Vagina (tissue), 2 donors: ENCODE results near the gene IGFL3. TPM values are rescaled to one million over a fixed set of nuclear protein-coding genes. Genes with fewer than 3 reads are reported as not detected.
"Not testable (repeated sequence)": the region's sequence is repeated elsewhere in the genome, so short reads cannot be mapped to it uniquely, and the experiment has no call there.

Source experiments
- DNase-seq, 2 donors: peaks; one replicate each; pipeline ENCODE4 v3.0.0-alpha.2; 2017; ENCODE audit errors: extremely low spot score in 2 of 2
- H3K27ac ChIP-seq: fragments of 200-600 bp; sonication (generic); one replicate; pipeline ENCODE4 v1.5.1; 2019
- H3K27me3 ChIP-seq: fragments of 200-600 bp; sonication (generic); one replicate; pipeline ENCODE4 v1.5.1; 2019
- H3K36me3 ChIP-seq, 2 donors: fragments of 200-600 bp; sonication (generic); one replicate each; pipeline ENCODE4 v1.5.1; 2017 to 2019
- H3K4me1 ChIP-seq: fragments of 200-600 bp; sonication (generic); one replicate; pipeline ENCODE4 v1.5.1; 2019
- H3K4me3 ChIP-seq, 2 donors: fragments of 200-600 bp; sonication (generic); 1 replicate in 1 of 2; 2 replicates in 1 of 2; pipeline ENCODE4 v1.5.1; 2016 to 2019
- H3K9me3 ChIP-seq: fragments of 200-600 bp; sonication (generic); one replicate; pipeline ENCODE4 v1.5.1; 2019
- CTCF ChIP-seq, 3 experiments: fragments of 450-650 bp in 2 of 3; fragments of 200-600 bp in 1 of 3; sonication (generic) in 1 of 3; IDR thresholded peaks; one replicate each; pipeline ENCODE4 v1.5.1; 2017 to 2019; ENCODE audit warnings: antibody characterized with exemption in 3 of 3, mild to moderate bottlenecking in 2 of 3, moderate library complexity in 2 of 3
- POLR2A ChIP-seq, 2 donors: fragments of 450-650 bp; IDR thresholded peaks; one replicate each; pipeline ENCODE4 v1.6.1; 2017; ENCODE audit warnings: antibody characterized with exemption in 2 of 2, mild to moderate bottlenecking in 2 of 2, moderate library complexity in 2 of 2
- POLR2AphosphoS5 ChIP-seq, 2 donors: sonication (generic); formaldehyde crosslinking; IDR thresholded peaks; one replicate each; pipeline ENCODE4 v1.9.0; 2017; ENCODE audit warnings: antibody characterized with exemption in 2 of 2, mild to moderate bottlenecking in 2 of 2, low read depth in 1 of 2; ENCODE audit not compliant: insufficient read depth in 1 of 2
- intact Hi-C: fragments of 100-400 bp; cut with DNase I; formaldehyde crosslinking; loops from one replicate; pipeline ENCODE4 v1.15.1; 2023
- total RNA-seq: library from RNA; depleted of rRNA; stranded (reverse); fragments of >200 nt; gene quantifications from one replicate; pipeline ENCODE4 v1.2.3, GENCODE V29; 2016

The IGFL3 gene
- total RNA-seq, 1 donor from 2014 or later: not detected

- no peak overlapping the region for H3K27ac ChIP-seq
- TF ChIP-seq POLR2A (IDR thresholded peaks at IDR 0.05) (no peak), POLR2AphosphoS5 (IDR thresholded peaks at IDR 0.05; ENCODE audit: insufficient read depth in 1 of 2, low read depth in 1 of 2) (no peak), CTCF (IDR thresholded peaks at IDR 0.05) (no peak)
- no peaks in the 10 kb centered on the region for H3K27me3 ChIP-seq
- H3K4me1 ChIP-seq: peaks cover under 1% of the 10 kb centered on the region
- intact Hi-C loops: no loop called here
- peaks cover 4% of the 10 kb centered on the region for H3K9me3 ChIP-seq
- no peaks in the 10 kb centered on the region for H3K36me3 ChIP-seq
- no peak overlapping the region for H3K4me3 ChIP-seq
- DNase-seq: no peak
Measured at GRCh38 chr19:46082728-46083050, 41.8 kb downstream of the IGFL3 start.

GRCh38 chr19:46081928-46082727 is 42.4 kb downstream of the IGFL3 start:
- H3K27me3 ChIP-seq: no peaks in the 10 kb centered on the region
- intact Hi-C loops: no loop called here

GRCh38 chr19:46080561-46080960 is 43.9 kb downstream of the IGFL3 start:
- Histone ChIP-seq H3K27me3 (no peaks in the 10 kb centered on the region), H3K4me3 (no peak overlapping the region), H3K27ac (no peak overlapping the region), H3K9me3 (no peaks in the 10 kb centered on the region), H3K4me1 (peaks cover 11% of the 10 kb centered on the region), H3K36me3 (no peaks in the 10 kb centered on the region)
- no peak for TF ChIP-seq CTCF (IDR thresholded peaks at IDR 0.05)
- no peak for TF ChIP-seq POLR2A (IDR thresholded peaks at IDR 0.05)
- no peak for TF ChIP-seq POLR2AphosphoS5 (IDR thresholded peaks at IDR 0.05; ENCODE audit: insufficient read depth in 1 of 2, low read depth in 1 of 2)
- no peak for DNase-seq
- intact Hi-C loops: no loop called here

More at GRCh38 chr19:46081928-46082727, 42.4 kb downstream of the IGFL3 start:
- DNase-seq: no peak
- Histone ChIP-seq H3K36me3 (no peaks in the 10 kb centered on the region), H3K27ac (no peak overlapping the region), H3K4me3 (no peak overlapping the region), H3K4me1 (peaks cover 6% of the 10 kb centered on the region), H3K9me3 (peaks cover 4% of the 10 kb centered on the region)
- TF ChIP-seq CTCF (IDR thresholded peaks at IDR 0.05): peak in 2 of 3 experiments; percentile 17 to 37
- TF ChIP-seq POLR2A (IDR thresholded peaks at IDR 0.05): no peak

- Histone ChIP-seq H3K4me3 (no peak overlapping the region), H3K27me3 (no peaks in the 10 kb centered on the region), H3K9me3 (no peaks in the 10 kb centered on the region), H3K4me1 (peaks cover 11% of the 10 kb centered on the region), H3K36me3 (no peaks in the 10 kb centered on the region), H3K27ac (no peak overlapping the region)
- TF ChIP-seq CTCF (IDR thresholded peaks at IDR 0.05) (no peak), POLR2AphosphoS5 (IDR thresholded peaks at IDR 0.05; ENCODE audit: insufficient read depth in 1 of 2, low read depth in 1 of 2) (no peak), POLR2A (IDR thresholded peaks at IDR 0.05) (no peak)
- DNase-seq: no peak
- intact Hi-C loops: no loop called here
Measured at GRCh38 chr19:46079576-46079975, 44.9 kb downstream of the IGFL3 start.

- H3K27ac ChIP-seq, H3K27me3 ChIP-seq, DNase-seq, H3K36me3 ChIP-seq, H3K4me3 ChIP-seq, H3K9me3 ChIP-seq, intact Hi-C loops: not testable (repeated sequence)
- peaks cover 11% of the 10 kb centered on the region for H3K4me1 ChIP-seq
Measured at GRCh38 chr19:46078573-46079332, 45.7 kb downstream of the IGFL3 start.
